HG03558 (cell line): ENCODE measurements around the gene GSG1L.

ENCODE experiments used
- ATAC-seq: cut with Tn5 transposase; IDR thresholded peaks from one replicate; pipeline ENCODE4 v1.9.1; 2021; ENCODE audit warnings: moderate number of reproducible peaks; ENCODE audit not compliant: unreplicated experiment; ENCODE audit errors: extremely low read depth

Gene GSG1L

DNA sequence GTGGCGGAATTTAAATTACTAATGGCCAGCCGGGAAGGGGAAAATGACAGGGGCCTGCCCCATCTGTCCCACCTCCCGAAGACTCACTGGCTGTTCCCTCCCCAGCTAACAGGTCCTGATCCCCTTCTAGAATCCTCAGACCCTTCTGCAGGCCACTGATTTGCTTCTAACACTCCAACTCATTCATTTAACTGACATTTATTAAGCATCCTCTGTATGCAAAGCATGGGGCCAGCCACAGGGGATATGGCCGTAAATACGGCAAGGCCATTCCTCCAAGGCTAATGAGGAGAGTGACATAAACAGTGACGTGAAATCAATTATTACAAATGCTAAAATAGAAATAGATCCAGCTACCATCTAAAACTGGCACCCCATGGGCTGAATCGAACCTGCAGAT, 195.3 kb downstream of the GSG1L start:
- ATAC-seq = no peak

- ATAC-seq = no peak
Measured at GRCh38 chr16:27867122-27868110, 196.1 kb downstream of the GSG1L start.

DNA sequence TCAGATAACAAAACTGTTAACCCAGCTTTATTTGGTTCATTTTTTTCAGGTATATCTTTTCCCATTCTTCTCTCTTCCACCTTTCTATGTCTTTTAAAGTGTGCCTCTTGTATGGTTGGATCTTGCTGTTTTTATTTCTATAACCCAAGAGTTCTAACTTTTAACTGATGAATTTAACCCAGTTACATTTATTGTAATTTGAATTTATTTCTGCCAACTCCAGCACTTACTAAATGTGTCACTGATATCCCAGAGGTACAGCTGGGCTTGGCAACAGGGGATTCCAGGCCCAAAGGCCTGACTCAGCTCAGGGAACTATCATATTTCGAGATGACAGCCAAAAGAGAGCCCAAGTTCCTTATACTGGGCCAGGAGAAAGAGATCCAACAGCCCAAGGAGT, 200.1 kb downstream of the GSG1L start:
- ATAC-seq = no peak

- ATAC-seq = no peak
Measured at GRCh38 chr16:27862953-27863352, 200.6 kb downstream of the GSG1L start.

DNA sequence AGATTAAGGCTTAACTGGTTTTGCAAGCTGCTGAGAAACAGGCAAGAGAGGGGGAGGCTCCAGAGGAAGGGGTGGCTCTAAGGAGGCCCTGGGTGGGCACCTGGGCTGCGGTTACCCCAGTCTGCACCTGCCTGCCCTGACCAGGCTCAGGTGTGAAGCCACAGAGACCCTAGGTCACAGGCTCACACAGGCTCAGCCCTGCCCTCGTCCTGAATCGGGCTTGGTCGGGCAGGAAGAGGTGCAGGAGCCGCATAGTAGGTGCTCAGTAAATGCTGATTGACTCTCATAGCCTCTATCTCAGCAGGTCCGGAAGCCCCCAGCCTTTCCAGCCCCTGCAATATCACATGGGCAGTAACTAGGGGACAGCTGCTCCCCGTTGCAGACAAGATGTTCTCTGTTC, 203.4 kb downstream of the GSG1L start:
- ATAC-seq = no peak

DNA sequence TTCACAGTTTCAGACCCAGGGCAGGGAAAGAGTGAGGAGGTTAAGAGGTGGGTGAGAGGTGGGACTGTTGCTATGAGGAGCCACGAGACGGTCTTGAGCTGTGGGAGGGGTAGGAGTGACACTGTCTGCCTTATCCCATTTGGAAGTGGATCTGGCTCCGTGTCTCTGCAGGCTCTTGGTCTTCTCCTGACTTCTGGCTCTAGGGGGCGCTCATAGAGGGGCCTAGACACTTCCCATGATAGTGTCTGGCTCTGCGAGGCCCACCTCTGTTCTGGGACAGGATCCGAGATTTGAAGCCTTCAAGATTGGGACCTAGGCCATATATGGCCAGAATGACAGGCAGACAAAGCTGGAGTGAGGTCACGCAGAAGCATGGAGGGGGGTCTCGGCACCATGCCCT, 204.5 kb downstream of the GSG1L start:
- no peak for ATAC-seq

DNA sequence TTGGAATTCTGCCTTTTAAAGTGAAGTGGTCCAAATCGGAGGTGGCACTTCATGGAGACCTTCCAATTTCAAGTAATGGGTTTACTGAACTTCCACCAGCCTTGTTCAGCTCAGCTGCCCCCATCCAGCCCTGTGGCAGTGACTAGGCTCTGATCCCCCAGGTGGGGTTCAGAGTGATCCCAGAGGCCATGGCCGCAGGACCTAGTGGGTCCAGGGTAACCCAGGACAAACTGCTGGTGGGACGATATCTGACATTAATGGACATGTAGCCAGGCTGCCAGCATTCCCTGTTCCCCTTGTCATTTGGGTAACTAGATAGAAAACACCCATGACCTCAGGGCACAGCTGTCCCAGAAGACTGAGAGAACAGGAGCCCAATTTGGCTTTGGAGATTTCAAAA, 209.9 kb downstream of the GSG1L start:
- no peak for ATAC-seq

DNA sequence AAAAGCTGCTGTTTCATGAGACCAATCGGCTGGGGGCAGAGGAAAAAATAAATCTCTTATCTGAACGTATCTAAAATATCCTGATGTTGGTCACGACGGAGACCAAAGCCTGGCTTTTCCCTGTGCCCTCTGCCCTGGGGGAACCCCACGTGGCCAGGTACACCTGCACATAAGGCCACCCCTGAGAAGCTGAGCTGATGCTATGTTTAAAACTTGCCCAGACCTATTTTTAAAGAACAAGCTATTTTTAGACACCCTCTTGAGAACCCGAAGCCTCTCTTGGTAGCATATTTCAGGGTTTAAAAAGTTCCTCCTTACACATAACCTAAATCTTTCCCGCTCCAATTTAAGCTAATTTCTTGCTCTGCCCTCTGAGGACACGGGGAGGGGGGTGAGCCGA, 210.4 kb downstream of the GSG1L start:
- ATAC-seq = no peak

- no peak for ATAC-seq
Measured at GRCh38 chr16:27852681-27853080, 210.8 kb downstream of the GSG1L start.

GRCh38 chr16:27852116-27852515, 211.4 kb downstream of the GSG1L start:
- no peak for ATAC-seq

- no peak for ATAC-seq
Measured at GRCh38 chr16:27851586-27851985, 211.9 kb downstream of the GSG1L start.

GRCh38 chr16:27849621-27850020, 213.9 kb downstream of the GSG1L start:
- ATAC-seq = no peak

DNA sequence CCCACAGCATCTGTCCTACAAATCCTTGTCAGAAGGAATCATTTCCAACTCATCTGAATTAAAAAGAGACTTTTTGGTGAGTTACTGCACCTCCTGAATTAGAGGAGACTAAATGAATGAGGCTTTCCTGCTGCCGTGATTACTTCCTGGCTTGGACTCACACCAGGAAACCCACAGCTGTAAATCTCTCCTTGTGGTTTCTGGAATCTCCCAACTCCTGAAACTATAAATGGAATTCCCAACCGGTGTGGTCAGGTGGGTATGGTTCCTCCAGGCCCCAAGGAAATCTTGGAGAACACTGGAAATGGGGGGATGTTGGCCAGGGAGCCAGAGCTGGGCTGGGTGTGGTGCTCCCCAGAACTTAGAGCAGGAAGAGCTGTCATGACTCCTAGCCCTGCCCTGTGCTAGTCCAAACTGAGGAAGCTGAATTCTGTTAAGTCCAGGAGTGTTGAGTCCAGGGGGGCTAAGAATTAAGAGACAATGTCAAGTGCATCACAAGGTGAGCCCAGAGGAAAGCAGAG, 216.4 kb downstream of the GSG1L start:
- ATAC-seq = no peak

GRCh38 chr16:27844826-27845225, 218.7 kb downstream of the GSG1L start:
- ATAC-seq = no peak

GRCh38 chr16:27843800-27844199, 219.7 kb downstream of the GSG1L start:
- ATAC-seq = no peak

DNA sequence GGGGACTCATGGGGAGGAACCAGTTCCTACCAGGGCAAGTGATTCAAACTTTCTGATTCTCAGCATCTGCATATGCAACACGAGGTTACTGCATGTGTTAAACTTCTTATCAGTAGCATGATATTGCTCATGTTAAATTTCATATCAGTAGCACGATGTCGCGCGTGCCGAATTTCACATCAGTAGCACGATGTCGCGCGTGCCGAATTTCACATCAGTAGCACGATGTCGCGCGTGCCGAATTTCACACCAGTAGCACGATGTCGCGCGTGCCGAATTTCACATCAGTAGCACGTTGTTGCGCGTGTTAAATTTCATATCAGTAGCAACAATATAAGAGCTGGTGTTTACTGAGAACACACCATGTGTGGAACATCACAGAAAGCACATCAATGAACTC, 221.6 kb downstream of the GSG1L start:
- no peak for ATAC-seq

DNA sequence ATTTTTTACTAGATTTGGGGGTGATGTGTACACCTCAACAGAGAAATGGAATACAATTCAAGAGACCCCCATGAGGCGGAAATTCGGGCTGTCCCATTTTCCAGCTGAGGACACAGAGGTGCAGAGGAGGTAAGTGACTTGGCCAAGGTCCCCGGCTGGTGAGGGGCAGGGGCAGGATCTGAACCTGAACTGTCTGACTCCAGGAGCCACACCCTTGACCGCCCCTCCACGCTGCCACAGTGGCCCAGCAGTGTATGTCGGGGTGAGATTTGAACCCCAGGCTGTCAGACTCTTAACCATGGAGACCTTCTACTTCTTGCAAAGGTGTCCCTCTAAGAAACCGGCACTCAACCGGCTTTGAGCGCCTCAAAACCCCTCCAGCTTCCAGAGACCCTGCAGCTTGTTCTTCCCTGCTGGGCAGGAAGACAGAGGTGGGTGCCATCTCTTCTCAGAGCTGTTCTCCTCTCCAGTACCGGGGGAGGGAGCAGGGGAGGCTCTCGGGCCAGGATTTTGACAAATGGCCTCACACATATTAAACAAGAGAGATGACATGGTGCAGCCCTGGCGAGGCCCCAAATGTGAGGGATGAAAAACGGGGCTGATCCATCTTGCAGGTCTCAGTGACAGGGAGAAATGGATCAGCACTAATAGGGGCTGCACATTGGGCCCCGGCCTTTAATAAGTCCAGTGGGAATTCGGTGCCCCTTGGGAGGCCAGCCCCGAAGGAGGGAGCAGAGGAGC, 222.3 kb downstream of the GSG1L start:
- ATAC-seq = no peak

DNA sequence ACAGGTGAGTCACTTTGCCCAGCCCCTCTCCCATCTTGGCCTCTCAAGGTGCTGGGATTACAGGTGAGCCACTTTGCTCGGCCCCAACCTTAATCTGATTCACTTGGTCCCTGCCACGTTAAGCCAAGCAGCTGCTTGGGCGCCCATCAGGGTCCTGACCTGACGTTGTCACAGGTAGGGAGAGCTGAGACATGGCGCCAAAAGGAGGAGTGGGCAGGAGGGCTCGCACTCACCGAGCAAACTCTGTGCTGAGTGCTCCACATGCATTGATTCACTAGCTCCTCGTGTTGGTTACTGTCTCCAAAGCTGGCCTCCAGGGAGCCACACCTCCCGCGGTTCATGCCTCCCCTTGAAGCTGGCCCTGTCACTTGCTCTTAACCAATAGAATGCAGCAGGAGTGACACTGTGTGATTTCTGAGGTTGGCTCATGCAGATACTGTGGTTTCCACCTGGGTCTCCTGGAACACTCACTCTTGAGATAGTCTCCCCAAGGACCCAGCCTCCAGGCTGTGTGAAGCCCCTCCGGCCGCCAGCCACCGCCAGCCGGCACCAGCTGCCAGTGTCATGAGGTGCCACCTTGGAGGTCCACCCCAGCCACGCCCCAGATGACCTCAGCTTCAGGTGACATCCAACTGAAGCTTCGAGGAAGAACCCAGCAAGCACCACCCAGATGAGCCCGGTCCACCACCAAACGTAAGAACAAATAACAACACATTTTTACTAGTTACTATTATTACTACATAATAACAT, 223.0 kb downstream of the GSG1L start:
- ATAC-seq = no peak

DNA sequence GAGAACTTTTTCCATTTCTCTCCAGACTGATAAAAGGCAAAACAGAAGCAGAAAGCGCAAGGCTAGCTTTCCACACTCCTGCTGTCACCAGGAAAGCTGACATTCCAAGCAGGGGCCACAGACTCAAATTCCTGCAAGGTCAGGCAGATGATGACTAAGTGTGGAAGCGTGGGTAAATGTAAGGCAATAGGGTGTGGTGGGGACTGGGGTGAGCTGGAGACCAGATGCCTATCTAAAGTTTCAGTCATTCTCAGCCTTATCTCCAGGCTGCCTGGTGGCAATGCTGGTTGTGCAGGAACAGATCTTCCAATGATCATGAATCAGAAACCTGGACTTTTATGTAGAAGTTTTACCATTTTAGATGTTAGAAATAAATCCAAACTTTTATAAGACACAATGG, 224.1 kb downstream of the GSG1L start:
- no peak for ATAC-seq

DNA sequence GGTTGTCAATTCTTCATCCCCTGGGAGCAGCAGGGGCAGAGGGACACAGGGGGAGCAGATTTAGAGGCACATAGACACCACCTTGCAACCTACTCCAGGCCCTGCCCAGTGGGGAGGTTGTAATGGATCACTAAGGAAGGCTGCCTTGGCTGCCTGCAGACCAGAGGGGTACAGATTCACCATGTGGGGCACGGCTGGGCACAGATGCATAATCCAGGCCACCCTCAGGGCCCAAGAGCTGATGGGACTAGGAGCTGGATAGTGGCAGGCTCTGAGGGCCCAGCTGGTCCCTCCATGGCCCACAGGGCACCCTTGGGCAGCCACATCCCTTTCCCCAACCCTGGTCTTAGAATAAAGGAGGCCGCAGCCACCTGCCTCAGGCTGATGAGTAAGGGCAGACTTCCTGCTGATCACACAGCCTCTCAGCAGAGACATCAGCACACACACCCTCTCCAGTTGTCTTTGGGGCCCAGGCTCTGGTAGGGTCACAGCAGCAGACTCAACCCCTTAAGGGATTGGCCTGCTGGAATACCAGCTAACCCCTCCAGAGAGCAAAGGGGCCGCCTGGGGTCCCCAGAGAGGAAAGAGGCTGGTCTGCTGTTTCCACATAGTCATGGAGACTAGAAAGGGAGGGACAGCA, 224.9 kb downstream of the GSG1L start:
- ATAC-seq = no peak
